ENCODE results near the gene GPR179.
"Not testable (repeated sequence)": the region's sequence is repeated elsewhere in the genome, so short reads cannot be mapped to it uniquely, and the experiment has no call there.

The GPR179 gene

GRCh38 chr17:38322156-38322779 is 21.5 kb downstream of the GPR179 start:
- TF ChIP-seq, protein P1, sequence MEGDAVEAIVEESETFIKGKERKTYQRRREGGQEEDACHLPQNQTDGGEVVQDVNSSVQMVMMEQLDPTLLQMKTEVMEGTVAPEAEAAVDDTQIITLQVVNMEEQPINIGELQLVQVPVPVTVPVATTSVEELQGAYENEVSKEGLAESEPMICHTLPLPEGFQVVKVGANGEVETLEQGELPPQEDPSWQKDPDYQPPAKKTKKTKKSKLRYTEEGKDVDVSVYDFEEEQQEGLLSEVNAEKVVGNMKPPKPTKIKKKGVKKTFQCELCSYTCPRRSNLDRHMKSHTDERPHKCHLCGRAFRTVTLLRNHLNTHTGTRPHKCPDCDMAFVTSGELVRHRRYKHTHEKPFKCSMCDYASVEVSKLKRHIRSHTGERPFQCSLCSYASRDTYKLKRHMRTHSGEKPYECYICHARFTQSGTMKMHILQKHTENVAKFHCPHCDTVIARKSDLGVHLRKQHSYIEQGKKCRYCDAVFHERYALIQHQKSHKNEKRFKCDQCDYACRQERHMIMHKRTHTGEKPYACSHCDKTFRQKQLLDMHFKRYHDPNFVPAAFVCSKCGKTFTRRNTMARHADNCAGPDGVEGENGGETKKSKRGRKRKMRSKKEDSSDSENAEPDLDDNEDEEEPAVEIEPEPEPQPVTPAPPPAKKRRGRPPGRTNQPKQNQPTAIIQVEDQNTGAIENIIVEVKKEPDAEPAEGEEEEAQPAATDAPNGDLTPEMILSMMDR (IDR thresholded peaks at IDR 0.05; ENCODE audit: low read depth, low read length) = peak; percentile 59
- DNase-seq (ENCODE audit: extremely low read depth, low read depth) = no peak

DNA sequence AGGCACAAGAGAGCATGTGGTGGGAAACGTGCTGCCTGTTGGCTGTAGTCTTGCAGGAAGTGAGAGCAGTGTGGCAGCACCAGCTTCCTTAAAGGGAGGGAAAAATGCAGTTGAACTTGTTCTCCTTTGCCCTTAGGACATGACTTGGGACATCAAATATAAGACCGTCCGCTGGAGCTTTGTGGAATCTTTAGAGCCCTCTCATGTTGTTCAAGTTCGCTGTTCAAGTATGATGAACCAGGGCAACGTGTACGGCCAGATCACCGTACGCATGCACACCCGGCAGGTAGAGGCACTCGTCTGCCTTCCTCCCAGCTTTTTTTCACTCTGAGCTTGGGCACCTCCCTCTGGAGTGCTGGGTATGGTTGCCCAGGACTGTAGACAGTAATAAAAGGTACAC is 23.3 kb downstream of the GPR179 start:
- DNase-seq (ENCODE audit: extremely low read depth, low read depth) = no peak
- TF ChIP-seq, protein P1 (IDR thresholded peaks at IDR 0.05; ENCODE audit: low read depth, low read length) = no peak

DNA sequence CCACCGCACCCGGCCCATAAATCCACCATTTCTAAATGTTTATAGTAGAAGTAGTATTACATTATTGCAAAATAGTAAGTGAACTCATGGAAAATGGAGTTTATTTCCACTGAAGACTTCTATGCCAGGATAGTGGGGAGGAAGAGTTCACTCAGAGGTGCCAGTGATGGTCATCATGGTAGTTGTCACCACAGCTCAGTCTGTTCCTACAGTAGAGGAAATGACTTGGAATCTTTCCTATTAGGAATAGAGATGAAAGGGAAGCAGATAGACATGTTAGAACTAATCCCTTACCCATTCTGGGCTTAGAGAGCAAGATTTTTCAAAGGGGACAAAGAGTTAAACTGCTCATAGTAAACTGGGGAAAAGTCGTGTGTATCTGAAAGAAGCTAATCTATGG is 26.7 kb downstream of the GPR179 start:
- DNase-seq (ENCODE audit: extremely low read depth, low read depth) = no peak
- TF ChIP-seq, protein P1 (IDR thresholded peaks at IDR 0.05; ENCODE audit: low read depth, low read length) = no peak

- TF ChIP-seq, protein P1 (IDR thresholded peaks at IDR 0.05; ENCODE audit: low read depth, low read length) = no peak
- DNase-seq (ENCODE audit: extremely low read depth, low read depth) = no peak
Observed at GRCh38 chr17:38315497-38315896, 28.3 kb downstream of the GPR179 start.

GRCh38 chr17:38296834-38297517 is 46.8 kb downstream of the GPR179 start, which contains the start of gene MRPL45:
MRPL45 (plus strand) TSS chr17:38297168; CDS start chr17:38297184, 16 bp downstream.
- peak; percentile 93 for DNase-seq (ENCODE audit: extremely low read depth, low read depth)

- not testable (repeated sequence) for DNase-seq (ENCODE audit: extremely low read depth, low read depth)
Observed at GRCh38 chr17:38295602-38296365, 48.0 kb downstream of the GPR179 start.

- not testable (repeated sequence) for DNase-seq (ENCODE audit: extremely low read depth, low read depth)
Observed at GRCh38 chr17:38289760-38290159, 54.0 kb downstream of the GPR179 start.

DNA sequence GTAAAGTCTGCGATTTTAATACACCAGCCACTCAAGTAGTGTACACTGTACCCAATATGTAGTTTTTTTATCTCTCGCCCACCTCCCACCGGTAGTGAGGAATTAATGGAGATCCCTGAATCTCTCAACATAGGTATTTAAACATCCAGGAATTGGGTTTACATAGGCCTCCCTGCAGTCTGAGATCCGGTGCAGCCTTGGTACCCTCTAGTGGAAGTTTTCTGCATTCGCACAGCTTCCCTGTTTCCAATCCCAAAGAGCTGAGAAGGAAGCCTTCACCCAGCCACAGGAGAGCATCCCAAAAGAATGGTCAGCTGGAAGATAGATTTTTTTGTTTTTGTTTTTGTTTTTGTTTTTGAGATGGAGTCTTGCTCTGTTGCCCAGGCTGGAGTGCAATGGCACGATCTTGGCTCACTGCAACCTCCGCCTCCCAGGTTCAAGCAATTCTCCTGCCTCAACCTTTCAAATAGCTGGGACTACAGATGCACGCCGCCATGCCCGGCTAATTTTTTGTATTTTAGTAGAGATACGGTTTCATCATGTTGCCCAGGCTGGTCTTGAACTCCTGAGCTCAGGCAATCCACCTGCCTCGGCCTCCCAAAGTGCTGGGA is 55.4 kb downstream of the GPR179 start:
- TF ChIP-seq, protein P1 (IDR thresholded peaks at IDR 0.05; ENCODE audit: low read depth, low read length) = peak; percentile 30
- DNase-seq (ENCODE audit: extremely low read depth, low read depth) = not testable (repeated sequence)

GRCh38 chr17:38286501-38287091 is 57.2 kb downstream of the GPR179 start:
- peak; percentile 15 for DNase-seq (ENCODE audit: extremely low read depth, low read depth)

DNA sequence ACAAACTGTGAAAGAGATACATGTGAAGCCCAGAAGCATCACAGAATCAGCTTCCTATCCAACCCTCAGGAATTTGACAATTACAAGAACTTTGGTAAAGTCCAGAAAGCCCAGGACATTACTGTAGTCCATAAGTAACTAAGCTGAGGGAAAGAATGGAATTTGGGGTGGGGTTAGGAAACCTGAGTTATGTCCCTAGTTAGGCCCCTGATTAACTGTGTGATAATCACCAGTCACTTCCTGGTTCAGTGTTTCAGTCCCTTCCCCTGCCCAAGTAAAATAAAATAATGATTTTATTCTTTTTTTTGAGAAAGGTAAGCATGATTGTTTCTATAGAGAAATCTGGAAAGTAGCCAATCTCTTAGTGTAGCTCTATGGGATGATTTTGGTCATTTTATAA is 57.8 kb downstream of the GPR179 start:
- DNase-seq (ENCODE audit: extremely low read depth, low read depth) = not testable (repeated sequence)

All from AG09319 (cell line).